Epithelial cell of prostate (primary cell): ENCODE results near the gene APOL1.
A peak's percentile ranks its signal among the peaks of the same experiment; 100 is the strongest.
"Not testable (repeated sequence)": the region's sequence is repeated elsewhere in the genome, so short reads cannot be mapped to it uniquely, and the experiment has no call there.

ENCODE experiments used
- DNase-seq: peaks from one replicate; pipeline ENCODE4 v3.0.0-alpha.2; 2011; ENCODE audit warnings: low read depth, low spot score
- H3K27ac ChIP-seq: fragments of 450-650 bp; 2 replicates; pipeline ENCODE4 v1.5.1; 2017; ENCODE audit warnings: mild to moderate bottlenecking

APOL1 gene

GRCh38 chr22:36223504-36223903 lies 29.4 kb upstream of the APOL1 start:
- H3K27ac ChIP-seq, result no peak overlapping the region
- no peak for DNase-seq

- no peak overlapping the region for H3K27ac ChIP-seq
- DNase-seq, result no peak
These were observed 28.7 kb upstream of the APOL1 start for GRCh38 chr22:36224245-36224644.

GRCh38 chr22:36225333-36225922 lies 27.5 kb upstream of the APOL1 start:
- no peak for DNase-seq
- H3K27ac ChIP-seq, result no peak overlapping the region

GRCh38 chr22:36226189-36226588 lies 26.7 kb upstream of the APOL1 start:
- DNase-seq, result no peak
- no peak overlapping the region for H3K27ac ChIP-seq

GRCh38 chr22:36227396-36227795 lies 25.5 kb upstream of the APOL1 start:
- no peak overlapping the region for H3K27ac ChIP-seq
- no peak for DNase-seq

GRCh38 chr22:36227806-36228205 lies 25.1 kb upstream of the APOL1 start:
- H3K27ac ChIP-seq, result no peak overlapping the region
- no peak for DNase-seq

- DNase-seq, result not testable (repeated sequence)
These were observed 24.6 kb upstream of the APOL1 start for GRCh38 chr22:36228369-36228768.

GRCh38 chr22:36228944-36229343 lies 24.0 kb upstream of the APOL1 start:
- no peak for DNase-seq
- H3K27ac ChIP-seq, result no peak overlapping the region

More at GRCh38 chr22:36228369-36228768, 24.6 kb upstream of the APOL1 start:
- not testable (repeated sequence) for H3K27ac ChIP-seq

- not testable (repeated sequence) for DNase-seq, H3K27ac ChIP-seq
These were observed 23.3 kb upstream of the APOL1 start for GRCh38 chr22:36229649-36230048.

- DNase-seq, result not testable (repeated sequence)
These were observed 21.9 kb upstream of the APOL1 start for GRCh38 chr22:36231051-36231450.

GRCh38 chr22:36232715-36233401 lies 20.1 kb upstream of the APOL1 start:
- no peak for DNase-seq

More at GRCh38 chr22:36231051-36231450, 21.9 kb upstream of the APOL1 start:
- not testable (repeated sequence) for H3K27ac ChIP-seq

GRCh38 chr22:36233796-36234195 lies 19.1 kb upstream of the APOL1 start:
- no peak for DNase-seq
- no peak overlapping the region for H3K27ac ChIP-seq

More at GRCh38 chr22:36232715-36233401, 20.1 kb upstream of the APOL1 start:
- H3K27ac ChIP-seq, result no peak overlapping the region

- DNase-seq, result no peak
- no peak overlapping the region for H3K27ac ChIP-seq
These were observed 18.7 kb upstream of the APOL1 start for GRCh38 chr22:36234213-36234612.

- DNase-seq, result no peak
- no peak overlapping the region for H3K27ac ChIP-seq
These were observed 18.0 kb upstream of the APOL1 start for GRCh38 chr22:36234919-36235318.

- DNase-seq, result no peak
- no peak overlapping the region for H3K27ac ChIP-seq
These were observed 17.3 kb upstream of the APOL1 start for GRCh38 chr22:36235585-36235984.

- no peak overlapping the region for H3K27ac ChIP-seq
- DNase-seq, result no peak
These were observed 16.3 kb upstream of the APOL1 start for GRCh38 chr22:36236388-36237319.

GRCh38 chr22:36237462-36238372 lies 15.2 kb upstream of the APOL1 start:
- no peak for DNase-seq
- H3K27ac ChIP-seq, result peak overlapping the region; percentile 73

GRCh38 chr22:36238373-36239149 lies 14.4 kb upstream of the APOL1 start:
- no peak for DNase-seq
- peak overlapping the region; percentile 73 for H3K27ac ChIP-seq

- peak overlapping the region; percentile 73 for H3K27ac ChIP-seq
- DNase-seq, result no peak
These were observed 13.9 kb upstream of the APOL1 start for GRCh38 chr22:36239150-36239400.
